Stimulated activated CD4-positive, alpha-beta T cell treated with anti-CD3 and anti-CD28 coated beads, Interleukin-2, amount 100 ng/mL, for 48 hours (primary cell): ENCODE results near the gene SCGB3A1.

ENCODE experiments used
- DNase-seq, 2 donors: peaks; one replicate each; pipeline ENCODE4 v3.0.0-alpha.2; 2020

Gene SCGB3A1

GRCh38 chr5:180591311-180591887, at the start of gene SCGB3A1:
TSS of gene SCGB3A1 (minus strand) at chr5:180591499. CDS start at chr5:180591462, 37 bp downstream.
- DNase-seq = no peak

- DNase-seq = no peak
Observed at GRCh38 chr5:180640611-180640860, 49.2 kb upstream of the SCGB3A1 start.

DNA sequence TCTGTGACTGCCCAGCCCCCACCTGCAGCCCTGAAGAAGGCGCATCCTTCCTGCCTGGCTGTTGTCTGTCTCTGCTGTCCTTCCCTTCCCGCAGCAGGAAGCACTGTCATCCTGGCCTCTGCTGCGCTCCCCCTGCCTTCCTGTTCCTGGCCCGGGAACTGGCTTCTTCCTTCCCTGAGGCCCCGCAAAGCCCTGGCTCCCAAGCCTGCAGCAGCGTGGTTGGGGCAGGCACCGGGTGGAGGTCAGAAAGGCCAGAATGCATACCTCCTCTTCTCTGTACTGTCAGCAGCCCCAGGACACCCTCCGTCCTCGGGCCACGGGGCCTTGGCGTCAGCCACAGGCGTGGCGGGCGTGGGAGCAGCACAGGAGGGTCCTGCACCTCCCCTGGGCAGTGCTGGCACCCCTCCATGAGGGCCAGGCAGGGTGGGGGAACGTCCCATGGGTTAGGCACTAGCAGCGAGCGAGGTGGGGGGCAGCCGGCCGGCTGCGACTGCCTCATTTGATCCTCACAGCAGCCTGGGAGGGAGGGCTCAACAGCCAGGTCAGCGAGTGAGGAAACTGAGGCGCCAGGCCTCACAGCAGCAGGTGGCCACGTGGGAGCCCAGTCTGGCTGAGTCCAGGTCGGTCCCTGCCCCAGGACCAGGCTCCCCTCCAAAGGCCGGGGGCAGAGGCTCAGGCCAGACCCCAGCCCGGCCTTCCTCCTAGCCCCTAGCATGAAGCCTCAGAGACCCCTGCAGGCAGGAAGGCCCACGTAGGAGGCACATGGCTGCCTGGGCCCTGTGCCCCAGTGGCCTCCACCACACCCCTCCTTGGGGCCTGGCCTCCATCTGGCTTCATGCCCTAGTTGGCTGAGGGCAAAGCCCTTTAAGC, 48.7 kb upstream of the SCGB3A1 start:
- no peak for DNase-seq

GRCh38 chr5:180639287-180639686, 48.0 kb upstream of the SCGB3A1 start:
- no peak for DNase-seq

DNA sequence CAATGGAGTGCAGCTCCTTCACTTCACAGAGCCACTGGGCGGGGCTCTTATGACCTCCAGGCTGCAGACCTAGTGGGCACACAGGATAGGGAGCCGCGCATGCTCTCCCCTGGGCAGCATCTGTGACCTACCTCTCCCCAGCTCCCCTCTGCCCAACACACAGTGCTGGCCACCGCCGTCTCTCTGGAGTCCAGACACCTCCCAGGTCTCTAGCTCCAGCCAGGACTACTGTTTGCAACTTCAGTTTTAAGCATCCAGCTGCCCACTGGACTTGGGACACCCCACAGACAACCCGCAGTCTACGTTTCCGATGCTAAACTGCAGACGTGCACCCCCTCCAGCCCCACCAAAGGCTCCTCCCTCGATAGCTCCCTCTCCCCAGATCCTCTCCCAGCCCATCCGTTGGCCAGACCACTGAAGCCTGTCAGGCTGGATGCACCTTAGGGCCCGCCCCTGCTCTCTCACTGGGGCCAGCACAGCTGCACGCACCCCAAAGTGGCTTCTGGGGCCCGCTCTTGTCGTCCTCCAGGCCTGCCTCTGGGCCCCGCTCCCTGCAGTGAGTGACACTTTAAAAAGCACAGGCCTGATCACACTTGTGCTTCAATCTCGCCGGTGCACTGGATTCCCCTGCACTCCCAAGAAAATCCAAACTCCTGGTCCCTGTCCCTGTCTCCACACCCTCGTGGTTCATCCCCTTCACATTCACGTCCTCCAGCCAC, 46.8 kb upstream of the SCGB3A1 start:
- no peak for DNase-seq

DNA sequence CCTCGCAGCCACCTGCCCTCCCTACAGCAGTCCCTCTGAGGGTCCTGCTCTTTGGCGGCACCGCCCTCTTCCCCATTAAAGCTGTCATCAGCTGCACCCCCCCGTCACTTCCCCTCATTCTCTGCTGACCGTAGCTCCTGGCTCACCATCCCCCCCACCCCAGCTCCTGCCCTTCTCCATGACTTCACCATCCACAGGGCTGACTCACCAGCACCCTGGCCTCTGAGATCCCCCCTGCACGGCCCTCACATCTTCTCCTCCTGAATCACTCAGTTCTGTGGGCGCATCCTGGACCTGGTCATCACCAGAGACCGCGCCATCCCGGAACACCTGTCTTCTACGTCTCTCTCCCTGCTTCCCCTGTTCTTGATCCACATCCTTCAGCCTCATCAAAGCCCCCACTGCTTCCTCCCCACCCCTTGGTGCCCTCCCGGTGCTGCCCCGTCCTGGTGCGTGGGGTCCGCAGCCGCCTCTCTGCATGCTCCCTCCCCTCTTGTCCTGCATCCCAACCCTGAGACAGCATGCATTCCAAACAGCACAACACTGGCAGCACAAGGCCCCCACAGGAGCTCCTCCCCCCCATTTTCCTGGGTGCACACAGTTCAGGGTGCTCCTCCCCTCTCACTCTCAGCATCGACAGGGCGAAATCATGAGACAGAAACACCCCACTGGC, 45.2 kb upstream of the SCGB3A1 start:
- DNase-seq = no peak

- no peak for DNase-seq
Observed at GRCh38 chr5:180636016-180636402, 44.7 kb upstream of the SCGB3A1 start.

GRCh38 chr5:180633283-180634177, 42.2 kb upstream of the SCGB3A1 start:
- no peak for DNase-seq

DNA sequence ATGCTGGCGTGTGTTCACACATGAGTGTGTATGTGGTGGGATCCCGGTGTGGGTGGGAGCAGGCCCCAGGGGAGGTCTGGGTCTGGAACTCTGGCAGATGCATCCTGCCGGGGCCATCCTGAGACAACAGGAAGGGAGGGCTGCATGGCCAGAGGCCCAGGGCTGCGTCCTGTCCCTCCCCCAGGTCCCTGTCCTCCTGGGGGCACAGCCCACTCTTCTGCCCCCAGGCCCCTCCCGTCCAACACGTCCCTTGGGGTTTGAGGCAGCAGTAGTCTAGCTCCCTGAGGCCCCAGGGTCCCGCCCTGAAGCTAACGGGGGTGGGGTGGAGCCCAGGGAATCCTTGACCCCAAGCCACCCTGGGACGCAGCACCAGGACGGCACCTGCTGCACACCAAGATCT, 41.5 kb upstream of the SCGB3A1 start:
- DNase-seq = no peak

- DNase-seq = no peak
Observed at GRCh38 chr5:180631549-180632383, 40.5 kb upstream of the SCGB3A1 start.

- no peak for DNase-seq
Observed at GRCh38 chr5:180630426-180630825, 39.1 kb upstream of the SCGB3A1 start.

GRCh38 chr5:180629831-180630382, 38.6 kb upstream of the SCGB3A1 start:
- no peak for DNase-seq

- no peak for DNase-seq
Observed at GRCh38 chr5:180628827-180629750, 37.8 kb upstream of the SCGB3A1 start.

GRCh38 chr5:180628211-180628610, 36.9 kb upstream of the SCGB3A1 start:
- no peak for DNase-seq

- DNase-seq = no peak
Observed at GRCh38 chr5:180627386-180628120, 36.3 kb upstream of the SCGB3A1 start.

DNA sequence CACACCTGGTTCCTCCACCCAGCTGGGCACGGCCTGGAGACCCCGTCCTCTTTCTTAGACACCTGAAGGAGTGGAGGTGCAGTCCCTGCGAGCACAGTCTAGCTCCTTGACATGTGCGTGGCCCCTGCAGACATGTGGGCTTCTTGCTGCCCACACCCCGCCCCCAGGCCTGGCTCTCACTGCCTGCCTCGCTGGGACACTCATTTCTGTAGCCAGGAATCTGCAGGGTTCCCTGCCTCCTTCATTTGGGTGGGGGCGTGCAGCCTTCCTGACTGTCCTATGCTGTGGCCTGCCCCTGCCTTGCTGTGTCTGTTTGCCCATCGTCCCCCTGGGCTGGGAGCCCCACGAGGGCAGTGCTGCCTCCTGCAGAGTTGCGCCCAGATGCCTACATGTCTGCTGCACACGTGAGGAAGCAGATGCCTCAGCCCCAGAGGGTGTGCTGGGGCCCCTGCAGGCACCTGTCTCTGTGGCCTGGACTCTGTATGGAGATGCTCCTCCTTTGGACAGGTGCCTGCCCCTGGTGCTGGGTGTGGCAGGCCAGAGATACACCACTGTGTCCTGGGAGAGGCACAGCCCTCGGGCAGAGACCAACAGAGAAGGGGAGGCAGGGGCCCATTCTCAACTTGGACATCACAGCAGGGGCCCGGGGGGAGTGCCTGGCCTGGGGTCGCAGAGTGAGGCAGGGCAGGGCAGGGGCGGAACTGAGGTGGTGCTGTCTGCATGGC, 35.5 kb upstream of the SCGB3A1 start:
- DNase-seq = no peak

DNA sequence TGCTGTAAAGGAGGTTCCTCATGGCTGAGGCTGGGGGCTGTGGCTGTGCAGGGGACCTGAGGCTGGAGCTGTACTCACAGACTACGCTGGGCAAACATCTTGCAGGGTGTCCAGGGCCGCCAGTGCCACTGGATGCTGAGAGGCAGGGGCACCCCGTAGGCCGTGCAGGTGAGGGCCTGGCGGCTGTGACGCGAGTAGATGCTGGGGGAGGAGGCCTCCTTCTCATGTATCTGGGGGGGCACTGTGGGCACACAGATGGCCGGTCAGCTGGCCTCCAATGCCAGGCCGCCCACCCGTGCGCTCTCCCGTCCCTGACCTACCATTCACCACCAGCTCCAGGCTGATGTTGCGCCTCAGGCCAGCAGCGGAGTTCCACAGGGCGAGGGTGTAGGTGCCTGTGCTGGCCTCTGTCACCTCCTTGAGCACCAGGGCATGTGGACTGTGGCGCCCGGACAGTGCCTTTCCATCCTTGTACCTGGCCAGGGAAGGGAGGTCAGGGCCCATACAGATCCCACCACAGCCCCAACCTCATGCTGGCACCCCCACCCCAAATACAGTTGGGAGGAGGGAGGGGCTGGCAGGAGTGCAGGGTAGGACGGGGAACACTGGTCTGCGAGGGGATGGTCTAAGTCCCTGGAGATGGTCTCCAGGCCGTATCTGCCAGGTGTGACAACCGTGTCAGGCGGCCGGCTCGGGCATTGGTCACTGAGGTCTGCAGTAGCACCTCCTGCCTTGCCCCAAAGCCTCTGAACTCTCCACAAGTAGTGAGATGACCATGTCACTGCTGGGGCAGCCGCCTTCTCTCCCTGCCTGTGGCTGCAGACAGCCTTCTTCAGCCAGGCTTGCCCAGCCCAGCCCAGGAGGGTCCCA, 34.7 kb upstream of the SCGB3A1 start:
- no peak for DNase-seq
